IPS-20b (cell line): ENCODE data around the gene ATP2A2.

Source experiments
- H3K27ac ChIP-seq: one replicate; pipeline ENCODE4 v1.5.1; 2013; ENCODE audit warnings: low read length
- H3K27me3 ChIP-seq: 2 replicates; pipeline ENCODE4 v1.6.1; 2013; ENCODE audit warnings: mild to moderate bottlenecking, low read length, inconsistent platforms; ENCODE audit not compliant: insufficient read depth
- H3K36me3 ChIP-seq: 2 replicates; pipeline ENCODE4 v1.6.1; 2013; ENCODE audit warnings: low read depth, mild to moderate bottlenecking, inconsistent platforms, low read length, moderate library complexity; ENCODE audit not compliant: insufficient read depth
- H3K4me1 ChIP-seq: 2 replicates; pipeline ENCODE4 v1.6.1; 2013; ENCODE audit warnings: mild to moderate bottlenecking, control low read depth, inconsistent platforms, low read length, moderate library complexity; ENCODE audit not compliant: insufficient read depth
- H3K4me3 ChIP-seq: 2 replicates; pipeline ENCODE4 v1.5.1; 2013; ENCODE audit warnings: mild to moderate bottlenecking, low read length, inconsistent platforms
- H3K9ac ChIP-seq: 2 replicates; pipeline ENCODE4 v1.6.1; 2013; ENCODE audit warnings: low read depth, mild to moderate bottlenecking, inconsistent platforms, low read length, moderate library complexity
- H3K9me3 ChIP-seq: 2 replicates; pipeline ENCODE4 v1.6.1; 2013; ENCODE audit warnings: mild to moderate bottlenecking, low read depth, low read length, inconsistent platforms; ENCODE audit not compliant: insufficient read depth

ATP2A2 gene

DNA sequence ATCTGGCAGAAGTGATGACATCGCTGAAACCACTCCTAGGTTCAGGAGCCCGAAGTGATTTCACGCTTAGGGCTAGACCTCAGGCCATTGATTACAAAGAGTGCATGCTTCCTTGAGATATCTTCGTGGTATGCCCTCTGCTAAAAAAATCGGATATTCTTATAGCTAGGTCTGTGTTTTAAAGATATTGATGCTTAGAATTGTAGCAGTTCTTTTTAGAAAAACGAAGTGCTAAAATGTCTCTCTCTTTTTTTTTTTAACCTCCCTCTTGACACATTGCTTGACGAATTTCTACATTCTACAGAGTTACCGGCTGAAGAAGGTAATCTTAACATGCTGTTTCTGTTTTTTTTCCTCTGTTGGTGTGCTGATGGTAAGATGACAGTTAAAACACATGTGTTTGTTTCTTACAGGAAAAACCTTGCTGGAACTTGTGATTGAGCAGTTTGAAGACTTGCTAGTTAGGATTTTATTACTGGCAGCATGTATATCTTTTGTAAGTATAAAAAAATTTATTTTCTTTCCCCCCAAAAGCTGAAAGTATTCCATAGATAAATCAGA is 1.3 kb downstream of the ATP2A2 start:
- H3K4me1 ChIP-seq: peaks cover 31% of the 10 kb centered on the region
- H3K36me3 ChIP-seq: peaks cover 50% of the 10 kb centered on the region
- peak overlapping the region; percentile 45 for H3K27ac ChIP-seq

DNA sequence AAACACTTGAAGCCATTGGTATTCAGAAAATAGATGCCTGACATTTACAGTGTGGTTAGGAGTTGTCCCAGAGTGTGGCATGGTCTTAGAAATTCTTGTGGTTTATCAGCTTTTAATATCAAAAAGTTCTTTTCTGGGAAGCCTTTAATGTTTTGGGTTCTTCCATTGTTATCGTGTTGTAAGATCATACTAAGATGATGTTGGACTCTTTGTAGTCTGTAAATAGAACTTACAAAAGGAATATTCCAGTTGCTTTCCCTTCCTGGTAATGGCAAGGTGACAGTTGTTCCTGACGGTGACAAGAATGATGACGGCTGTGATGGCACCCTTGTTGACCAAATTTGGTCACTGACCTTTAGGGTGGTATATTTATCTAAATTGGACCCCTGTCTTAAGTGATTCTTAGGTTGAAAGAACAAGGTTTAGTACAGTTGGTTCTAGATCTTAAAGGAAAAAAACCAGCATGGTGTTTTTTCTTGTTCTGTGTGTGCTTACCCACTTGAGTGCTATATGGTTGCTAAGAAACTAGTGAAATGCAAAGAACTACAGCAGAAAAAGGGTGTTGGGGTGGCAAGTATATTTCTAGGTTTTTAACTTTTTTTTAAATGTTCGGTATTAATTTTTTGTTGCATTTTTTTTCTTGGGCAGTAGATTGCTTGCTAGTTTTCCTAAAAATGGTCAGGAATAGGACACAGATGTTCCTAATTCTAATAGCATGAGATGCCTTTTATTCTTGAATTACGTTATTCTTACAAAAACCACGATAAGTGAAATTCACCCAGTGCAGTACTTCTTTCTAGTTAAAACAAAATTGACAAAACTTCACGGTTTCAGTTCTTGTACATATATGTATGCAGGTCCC is 2.1 kb downstream of the ATP2A2 start:
- peak overlapping the region; percentile 99 for H3K4me3 ChIP-seq
- H3K27ac ChIP-seq: no peak overlapping the region
- H3K36me3 ChIP-seq: peaks cover 58% of the 10 kb centered on the region
- peaks cover 14% of the 10 kb centered on the region; the same call in 1 of the 2 replicates for H3K27me3 ChIP-seq
- H3K9ac ChIP-seq: peak overlapping the region; percentile 97; the same call in 1 of the 2 replicates
- H3K4me1 ChIP-seq: peaks cover 31% of the 10 kb centered on the region
- no peaks in the 10 kb centered on the region for H3K9me3 ChIP-seq

More for the DNA sequence above, 1.3 kb downstream of the ATP2A2 start:
- Histone ChIP-seq H3K27me3 (peaks cover 14% of the 10 kb centered on the region; the same call in 1 of the 2 replicates), H3K4me3 (peak overlapping the region; percentile 99), H3K9me3 (no peaks in the 10 kb centered on the region), H3K9ac (peak overlapping the region; percentile 97)

DNA sequence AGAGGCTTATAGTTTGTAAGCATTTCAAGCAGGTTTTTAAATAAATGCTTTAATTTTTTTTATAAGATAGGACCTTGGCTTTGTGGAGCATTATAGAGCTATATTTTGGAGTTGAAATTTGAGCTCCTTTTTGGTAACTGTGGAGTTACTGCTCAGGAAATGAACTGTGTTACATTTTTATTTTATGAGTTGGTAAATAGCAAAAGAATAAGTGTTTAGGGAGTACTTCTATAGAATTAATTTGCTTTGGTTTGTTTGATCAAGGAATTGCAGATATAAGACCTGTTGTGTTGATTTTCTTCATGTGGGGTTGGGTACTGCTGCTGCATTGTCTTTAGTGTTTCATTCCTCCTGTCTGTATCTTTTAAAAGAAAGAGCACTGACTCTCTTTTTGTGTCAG is 3.5 kb downstream of the ATP2A2 start:
- Histone ChIP-seq H3K4me1 (peaks cover 30% of the 10 kb centered on the region), H3K9ac (peak overlapping the region; percentile 6; the same call in 1 of the 2 replicates), H3K36me3 (peaks cover 72% of the 10 kb centered on the region), H3K9me3 (no peaks in the 10 kb centered on the region), H3K27me3 (peaks cover 8% of the 10 kb centered on the region; the same call in 1 of the 2 replicates), H3K4me3 (peak overlapping the region; percentile 99; the same call in 1 of the 2 replicates), H3K27ac (no peak overlapping the region)

DNA sequence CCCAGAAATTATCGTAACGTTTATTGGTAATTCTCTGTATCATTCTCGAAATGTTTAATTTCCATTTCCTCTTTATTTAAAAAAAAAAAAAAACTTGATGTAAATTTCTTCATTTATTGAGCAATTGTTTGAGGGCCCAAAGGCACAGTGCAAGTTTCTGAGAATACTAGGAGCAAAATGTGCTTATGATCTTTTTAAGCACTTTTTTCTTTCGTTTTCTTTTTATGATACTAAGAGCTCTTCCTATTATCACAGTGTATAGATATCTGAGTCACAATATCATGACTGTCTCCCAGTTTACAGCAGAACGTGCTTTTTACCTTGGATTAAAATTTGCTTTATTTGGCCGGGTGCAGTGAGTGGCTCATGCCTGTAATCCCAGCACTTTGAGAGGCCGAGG is 5.6 kb downstream of the ATP2A2 start:
- peaks cover 92% of the 10 kb centered on the region for H3K36me3 ChIP-seq

DNA sequence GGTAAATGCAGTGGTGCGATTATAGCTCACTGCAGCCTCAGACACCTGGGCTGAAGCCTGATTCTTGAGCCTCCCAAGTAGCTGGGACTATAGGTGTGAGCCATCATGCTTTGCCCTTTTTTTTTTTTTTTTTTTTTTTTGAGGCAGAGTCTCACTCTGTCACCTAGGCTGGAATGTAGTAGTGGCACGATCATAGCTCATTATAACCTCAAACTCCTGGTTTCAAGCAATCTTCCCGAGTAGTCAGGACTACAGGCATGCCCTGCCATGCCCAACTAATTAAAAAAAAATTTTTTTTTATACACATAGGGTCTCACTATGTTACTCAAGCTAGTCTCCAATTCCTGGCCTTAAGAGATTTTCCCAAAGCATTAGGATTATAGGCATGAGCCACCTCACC is 6.9 kb downstream of the ATP2A2 start:
- Histone ChIP-seq H3K9me3 (no peaks in the 10 kb centered on the region), H3K4me3 (no peak overlapping the region), H3K36me3 (peaks cover 96% of the 10 kb centered on the region), H3K27me3 (no peaks in the 10 kb centered on the region), H3K9ac (no peak overlapping the region), H3K4me1 (peaks cover 20% of the 10 kb centered on the region), H3K27ac (no peak overlapping the region)

More for the DNA sequence above, 5.6 kb downstream of the ATP2A2 start:
- Histone ChIP-seq H3K27me3 (no peaks in the 10 kb centered on the region), H3K4me3 (no peak overlapping the region), H3K4me1 (peaks cover 23% of the 10 kb centered on the region), H3K9me3 (no peaks in the 10 kb centered on the region), H3K27ac (no peak overlapping the region), H3K9ac (no peak overlapping the region)

DNA sequence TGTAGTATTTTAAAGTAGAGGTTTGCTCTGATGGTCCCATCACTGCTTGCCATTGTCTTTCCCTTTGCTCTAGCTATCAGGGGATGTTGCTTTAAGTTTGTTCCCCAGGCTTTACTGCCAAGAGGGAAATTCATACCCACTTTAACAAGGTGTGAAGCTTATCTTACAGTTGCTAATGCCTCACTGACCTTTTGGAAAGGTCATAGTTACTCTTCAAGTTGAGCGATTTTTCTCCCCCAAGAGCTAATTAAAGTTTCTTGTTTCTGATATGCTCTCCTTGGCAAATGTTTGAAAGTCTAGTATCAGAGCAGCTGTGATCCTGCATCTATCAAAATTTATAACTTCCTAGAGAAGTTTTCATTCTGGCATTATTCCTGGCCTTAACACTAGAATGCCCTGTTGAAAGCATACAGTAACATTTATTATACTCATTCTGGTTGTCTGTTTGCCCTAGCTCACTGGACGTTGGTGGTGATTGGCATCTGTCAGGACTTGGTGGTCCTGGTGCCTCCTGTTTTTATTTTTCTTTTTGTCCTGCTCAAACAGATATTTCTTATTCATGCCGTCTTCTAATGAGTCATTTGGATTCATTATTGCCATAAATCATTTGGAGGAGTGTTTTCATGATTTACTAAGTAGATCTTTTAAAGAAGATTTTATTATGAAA is 8.1 kb downstream of the ATP2A2 start:
- Histone ChIP-seq H3K9ac (no peak overlapping the region; the same call in 1 of the 2 replicates), H3K9me3 (no peaks in the 10 kb centered on the region), H3K27ac (no peak overlapping the region), H3K4me1 (peaks cover 9% of the 10 kb centered on the region), H3K4me3 (no peak overlapping the region), H3K36me3 (peaks cover 93% of the 10 kb centered on the region), H3K27me3 (no peaks in the 10 kb centered on the region)

DNA sequence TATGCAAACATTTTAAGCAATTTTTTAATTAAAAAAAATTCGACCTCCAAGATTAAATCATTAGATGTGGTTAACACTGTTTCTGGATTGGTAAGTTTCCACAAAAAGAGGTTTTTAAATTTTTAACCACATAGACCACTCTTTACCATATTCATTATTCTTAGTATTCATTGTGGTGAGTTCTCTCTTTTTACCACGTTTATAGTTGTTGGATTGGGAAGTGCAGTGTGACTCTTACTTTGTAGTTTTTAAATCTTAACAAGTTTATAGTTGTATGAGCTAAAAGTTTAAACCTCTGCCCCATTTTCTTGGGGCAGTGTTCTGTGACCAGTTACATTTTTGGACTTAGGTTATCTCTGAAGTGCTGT is 8.6 kb downstream of the ATP2A2 start:
- no peaks in the 10 kb centered on the region for H3K27me3 ChIP-seq
- H3K4me1 ChIP-seq: peaks cover 5% of the 10 kb centered on the region
- no peak overlapping the region for H3K9ac ChIP-seq
- H3K36me3 ChIP-seq: peaks cover 93% of the 10 kb centered on the region
- H3K9me3 ChIP-seq: no peaks in the 10 kb centered on the region
- H3K4me3 ChIP-seq: no peak overlapping the region
- H3K27ac ChIP-seq: no peak overlapping the region

DNA sequence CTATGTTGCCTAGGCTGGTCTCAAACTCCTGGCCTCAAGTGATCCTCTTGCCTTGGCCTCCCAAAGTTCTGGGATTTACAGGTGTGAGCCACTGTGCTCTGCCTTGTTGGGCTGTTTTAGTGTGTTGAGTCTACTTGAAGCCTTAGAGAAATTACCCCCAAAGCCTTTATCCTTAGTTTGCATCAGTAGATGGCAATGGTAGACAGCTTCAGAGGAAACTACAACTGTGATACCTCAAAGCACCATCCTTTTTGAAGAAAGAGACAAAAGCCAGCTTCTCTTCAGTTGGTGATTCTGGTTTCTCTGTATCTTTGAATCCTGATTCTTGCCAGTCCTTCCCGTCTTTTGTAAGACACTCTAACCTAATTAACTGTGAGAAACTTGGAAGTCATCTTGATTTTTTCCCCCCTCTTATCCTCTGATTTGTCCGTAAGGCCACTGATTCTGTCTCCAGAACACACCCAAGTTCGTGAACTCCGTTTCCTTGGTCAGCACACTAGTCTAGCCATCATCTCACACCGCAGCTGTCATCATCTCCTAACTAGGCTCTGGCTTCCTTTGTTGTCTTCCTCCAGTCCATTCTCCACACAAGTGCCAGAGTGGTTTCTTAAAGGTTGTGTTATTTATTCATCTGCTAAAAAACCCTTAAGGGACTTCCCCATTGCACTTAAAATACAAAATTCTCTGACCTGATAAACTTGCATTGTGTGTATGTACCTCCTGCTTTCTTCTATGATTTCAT is 20.2 kb downstream of the ATP2A2 start:
- no peak overlapping the region for H3K9ac ChIP-seq
- peaks cover 90% of the 10 kb centered on the region for H3K36me3 ChIP-seq
- H3K4me3 ChIP-seq: no peak overlapping the region
- H3K9me3 ChIP-seq: no peaks in the 10 kb centered on the region
- H3K27me3 ChIP-seq: no peaks in the 10 kb centered on the region
- no peaks in the 10 kb centered on the region for H3K4me1 ChIP-seq
- H3K27ac ChIP-seq: no peak overlapping the region

DNA sequence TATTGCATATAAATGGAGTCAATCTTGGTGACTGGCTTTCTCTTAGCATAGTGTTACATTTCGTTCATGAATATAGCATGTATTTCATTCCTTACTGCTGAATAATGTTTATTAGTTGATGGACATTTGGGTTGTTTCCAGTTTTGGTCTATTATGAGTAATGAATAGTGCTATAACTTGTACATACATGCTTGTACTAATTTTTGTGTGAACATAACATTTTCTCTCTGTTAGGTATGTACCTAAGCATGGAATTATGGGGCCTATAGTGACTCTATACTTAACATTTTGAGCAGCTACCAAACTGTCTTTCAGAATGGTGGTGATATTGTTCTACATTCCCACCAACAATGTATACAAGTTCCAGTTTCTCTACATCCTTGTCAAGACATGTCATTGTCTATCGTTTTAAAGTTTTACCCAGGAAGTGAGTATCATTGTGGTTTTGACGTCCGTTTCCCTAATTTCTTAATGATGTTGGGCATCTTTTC is 23.1 kb downstream of the ATP2A2 start:
- Histone ChIP-seq H3K4me1 (no peaks in the 10 kb centered on the region), H3K9ac (no peak overlapping the region), H3K27ac (no peak overlapping the region), H3K4me3 (no peak overlapping the region), H3K27me3 (no peaks in the 10 kb centered on the region), H3K9me3 (no peaks in the 10 kb centered on the region), H3K36me3 (peaks cover 87% of the 10 kb centered on the region)

DNA sequence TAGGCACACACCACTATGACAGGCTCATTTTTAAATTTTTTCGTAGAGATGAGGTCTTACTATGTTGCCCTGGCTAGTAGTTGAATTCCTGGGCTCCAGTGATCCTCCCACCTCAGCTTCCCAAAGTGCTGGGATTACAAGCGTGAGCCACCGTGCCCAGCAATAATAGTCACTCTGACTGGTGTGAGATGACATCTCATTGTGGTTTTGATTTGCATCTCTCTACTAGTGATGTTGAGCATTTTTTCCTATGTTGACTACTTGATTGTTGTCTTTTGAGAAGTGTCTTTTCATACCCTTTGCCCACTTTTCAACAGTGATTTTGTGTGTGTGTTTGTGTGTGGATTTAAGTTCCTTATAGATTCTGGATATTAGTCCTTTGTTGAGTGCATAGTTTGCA is 26.3 kb downstream of the ATP2A2 start:
- no peaks in the 10 kb centered on the region for H3K27me3 ChIP-seq
- no peak overlapping the region for H3K4me3 ChIP-seq
- no peaks in the 10 kb centered on the region for H3K4me1 ChIP-seq
- no peak overlapping the region for H3K9ac ChIP-seq
- H3K9me3 ChIP-seq: no peaks in the 10 kb centered on the region
- H3K27ac ChIP-seq: no peak overlapping the region
- peaks cover 75% of the 10 kb centered on the region for H3K36me3 ChIP-seq

DNA sequence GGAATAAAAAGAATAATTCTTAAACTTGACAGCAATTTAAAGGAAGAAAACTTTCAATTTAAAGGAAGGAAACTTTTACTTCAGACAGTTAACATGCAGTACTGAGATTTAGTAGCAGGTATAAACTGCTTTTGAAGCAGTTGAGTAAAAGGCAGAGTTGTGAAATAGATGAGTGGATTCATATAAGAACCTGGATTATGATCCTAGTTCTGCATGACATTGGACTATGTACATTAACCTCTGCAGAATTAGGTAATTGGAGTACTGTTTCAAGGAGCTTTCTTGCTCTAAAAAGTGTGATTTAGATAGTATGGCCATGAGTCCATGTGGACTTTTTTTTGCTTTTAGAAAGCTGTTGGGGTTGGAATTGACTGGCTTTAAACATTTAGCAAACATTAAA is 29.7 kb downstream of the ATP2A2 start:
- H3K4me1 ChIP-seq: no peaks in the 10 kb centered on the region
- H3K36me3 ChIP-seq: peaks cover 51% of the 10 kb centered on the region
- no peaks in the 10 kb centered on the region for H3K27me3 ChIP-seq
- H3K9ac ChIP-seq: no peak overlapping the region
- H3K27ac ChIP-seq: no peak overlapping the region
- H3K4me3 ChIP-seq: no peak overlapping the region
- no peaks in the 10 kb centered on the region for H3K9me3 ChIP-seq
